BJ (cell line): ENCODE results near the gene RAI1. TPM values are rescaled to one million over a fixed set of nuclear protein-coding genes. Genes with fewer than 3 reads are reported as not detected.
A peak's percentile ranks its signal among the peaks of the same experiment; 100 is the strongest.

Experiments used
- CTCF ChIA-PET: fragments of 350-600 bp; formaldehyde crosslinking; extraction: SDS; loops from one replicate; lab custom pipeline; 2021; ENCODE audit warnings: antibody characterized with exemption, inconsistent platforms; lab: Yijun Ruan, JAX
- POLR2A ChIA-PET: fragments of 300-600 bp; sonication (Branson Sonifier 250); formaldehyde crosslinking; extraction: SDS; loops from one replicate; lab custom pipeline; 2021; ENCODE audit warnings: antibody characterized with exemption; lab: Charles Lee
- DNase-seq: peaks from one replicate; pipeline ENCODE4 v3.0.0-alpha.2; 2011; ENCODE audit warnings: low read depth
- H3K27me3 ChIP-seq: 2 replicates; pipeline ENCODE4 v1.6.0; 2011; ENCODE audit warnings: low read length; ENCODE audit not compliant: control insufficient read depth, insufficient read depth
- H3K36me3 ChIP-seq: 2 replicates; pipeline ENCODE4 v1.5.1; 2011; ENCODE audit warnings: low read length; ENCODE audit not compliant: control insufficient read depth, insufficient read depth
- H3K4me3 ChIP-seq: 2 replicates; pipeline ENCODE4 v1.5.1; 2011; ENCODE audit warnings: low read depth, mild to moderate bottlenecking, control low read depth, low read length
- CTCF ChIP-seq: IDR thresholded peaks from 2 replicates; pipeline ENCODE4 v1.5.1; 2011; ENCODE audit warnings: low read depth, mild to moderate bottlenecking, control low read depth, inconsistent platforms, low read length, moderate library complexity; ENCODE audit not compliant: insufficient read depth
- polyA plus RNA-seq: library from polyadenylated mRNA; depleted of rRNA; stranded (reverse); fragments of >200 nt; gene quantifications from 2 replicates; pipeline ENCODE4 v1.2.3, GENCODE V29; 2011

The RAI1 gene
- polyA plus RNA-seq, 1 experiment, result 2.4 TPM

- POLR2A ChIA-PET, result interaction anchor here (0.7 kb wide), 1 partner anchor 15 kb away, joined by 3 read pairs; no protein-coding TSS in a partner anchor
Observed at GRCh38 chr17:17823433-17824118, 142.3 kb downstream of the RAI1 start.

GRCh38 chr17:17824119-17824782, 143.0 kb downstream of the RAI1 start:
- no peaks in the 10 kb centered on the region for H3K27me3 ChIP-seq
- H3K36me3 ChIP-seq, result peaks cover 10% of the 10 kb centered on the region
- ChIA-PET CTCF (interaction anchor here (0.7 kb wide), 1 partner anchor 482 kb away, joined by 3 read pairs; no protein-coding TSS in a partner anchor), POLR2A (interaction anchor here (0.7 kb wide), 1 partner anchor 14 kb away, joined by 3 read pairs; no protein-coding TSS in a partner anchor)
- TF ChIP-seq CTCF, result no peak
- no peak overlapping the region for H3K4me3 ChIP-seq
- DNase-seq, result no peak

More at GRCh38 chr17:17823433-17824118, 142.3 kb downstream of the RAI1 start:
- TF ChIP-seq CTCF, result no peak
- CTCF ChIA-PET, result interaction anchor here (0.7 to 1.7 kb wide), 2 partner anchors 11 to 482 kb away, joined by 3 to 10 read pairs; no protein-coding TSS in a partner anchor
- DNase-seq, result no peak
- Histone ChIP-seq H3K27me3 (no peaks in the 10 kb centered on the region), H3K4me3 (peak overlapping the region; percentile 45), H3K36me3 (peaks cover 17% of the 10 kb centered on the region)

GRCh38 chr17:17824783-17825614, 143.7 kb downstream of the RAI1 start:
- Histone ChIP-seq H3K36me3 (peaks cover 6% of the 10 kb centered on the region), H3K27me3 (no peaks in the 10 kb centered on the region), H3K4me3 (no peak overlapping the region)
- ChIA-PET CTCF (interaction anchor here (0.6 kb wide), 1 partner anchor 11 kb away, joined by 4 read pairs; no protein-coding TSS in a partner anchor), POLR2A (no interaction called here)
- TF ChIP-seq CTCF, result no peak
- DNase-seq, result no peak

- no peak overlapping the region for H3K4me3 ChIP-seq
- DNase-seq, result no peak
- no peak for TF ChIP-seq CTCF
- H3K36me3 ChIP-seq, result peaks cover 4% of the 10 kb centered on the region
- ChIA-PET CTCF (interaction anchor here (0.5 to 1.1 kb wide), 2 partner anchors 15 to 824 kb away, joined by 3 read pairs; no protein-coding TSS in a partner anchor), POLR2A (no interaction called here)
- H3K27me3 ChIP-seq, result no peaks in the 10 kb centered on the region
Observed at GRCh38 chr17:17826342-17826713, 145.1 kb downstream of the RAI1 start.
